GM18505 (cell line): Measurements from ENCODE around the gene BAZ2A.

Experiments
- ATAC-seq: cut with Tn5 transposase; IDR thresholded peaks from one replicate; pipeline ENCODE4 v1.9.1; 2021; ENCODE audit not compliant: unreplicated experiment
- POLR2A ChIP-seq: IDR thresholded peaks from 4 replicates; pipeline ENCODE4 v1.6.1; 2011; ENCODE audit warnings: borderline replicate concordance; ENCODE audit not compliant: insufficient read depth, insufficient read length; ENCODE audit errors: extremely low read depth

BAZ2A gene

GRCh38 chr12:56632701-56633467 is 2.8 kb upstream of the BAZ2A start:
- TF ChIP-seq POLR2A: no peak
- ATAC-seq: no peak

GRCh38 chr12:56631790-56632700 is 1.9 kb upstream of the BAZ2A start:
- peak; percentile 33 for TF ChIP-seq POLR2A

GRCh38 chr12:56629459-56630179 is 507 bp downstream of the BAZ2A start:
- peak; percentile 2 for ATAC-seq
- TF ChIP-seq POLR2A: no peak

More at GRCh38 chr12:56631790-56632700, 1.9 kb upstream of the BAZ2A start:
- ATAC-seq: no peak

GRCh38 chr12:56628671-56629458 is 1.3 kb downstream of the BAZ2A start:
- no peak for TF ChIP-seq POLR2A
- ATAC-seq: no peak

- no peak for TF ChIP-seq POLR2A
- ATAC-seq: no peak
These were observed 3.4 kb downstream of the BAZ2A start for GRCh38 chr12:56626701-56627100.

- no peak for TF ChIP-seq POLR2A
- ATAC-seq: no peak
These were observed 7.6 kb downstream of the BAZ2A start for GRCh38 chr12:56622535-56622934.

- no peak for TF ChIP-seq POLR2A
- ATAC-seq: no peak
These were observed 13.2 kb downstream of the BAZ2A start for GRCh38 chr12:56616925-56617324.

- no peak for ATAC-seq
- no peak for TF ChIP-seq POLR2A
These were observed 13.9 kb downstream of the BAZ2A start for GRCh38 chr12:56616244-56616643.

- no peak for TF ChIP-seq POLR2A
- no peak for ATAC-seq
These were observed 15.5 kb downstream of the BAZ2A start for GRCh38 chr12:56614627-56615026.

GRCh38 chr12:56604355-56604754 is 25.8 kb downstream of the BAZ2A start:
- TF ChIP-seq POLR2A: no peak
- ATAC-seq: no peak

- ATAC-seq: no peak
- TF ChIP-seq POLR2A: no peak
These were observed 27.9 kb downstream of the BAZ2A start for GRCh38 chr12:56602239-56602638.

GRCh38 chr12:56601503-56601902 is 28.6 kb downstream of the BAZ2A start:
- ATAC-seq: no peak
- TF ChIP-seq POLR2A: no peak
